ENCODE results near the gene SPNS2.

DNA sequence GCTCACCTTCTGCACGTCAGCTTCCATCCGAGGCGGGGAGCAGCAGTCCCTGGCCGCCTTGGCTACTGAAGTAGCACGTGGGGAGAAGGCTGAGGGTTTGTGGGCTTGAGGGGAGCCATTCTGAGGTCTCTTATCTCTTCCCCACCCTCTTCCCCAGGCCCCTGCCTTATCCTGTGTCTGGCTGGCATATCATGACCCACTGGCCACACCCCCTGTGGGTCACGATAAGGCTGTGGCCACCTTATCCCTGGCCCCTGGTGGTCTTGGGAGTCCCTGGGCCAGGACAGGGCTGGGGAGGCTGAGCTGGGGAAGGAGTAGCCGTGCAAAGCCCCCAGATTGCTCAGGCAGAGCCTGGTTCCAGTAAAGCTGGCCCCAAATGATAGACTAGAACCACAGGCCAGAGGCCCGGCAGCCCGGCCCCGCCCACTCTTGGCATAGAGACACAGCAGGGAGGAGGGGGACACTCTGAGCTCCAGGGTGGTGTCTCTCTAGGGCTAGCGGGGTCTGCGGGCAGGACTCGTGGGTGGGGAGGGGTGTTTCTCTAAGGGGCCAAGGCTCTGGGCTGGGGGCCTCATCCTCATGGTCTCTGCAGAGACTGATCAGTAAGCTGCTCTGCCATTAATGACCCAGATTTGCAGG lies 7.6 kb downstream of the SPNS2 start:
- TF ChIP-seq CTCF (conservative IDR thresholded peaks at IDR 0.05; ENCODE audit: low read length) (no peak), EZH2phosphoT487 (IDR thresholded peaks at IDR 0.05; ENCODE audit: borderline replicate concordance) (no peak)
